Stimulated activated naive CD8-positive, alpha-beta T cell treated with anti-CD3 and anti-CD28 coated beads, Interleukin-15, Interleukin-2, amounts not matched to agents 100 ng/mL and 50 ng/mL, for 24 hours (primary cell): ENCODE measurements around the gene RARG.
A peak's percentile ranks its signal among the peaks of the same experiment; 100 is the strongest.

ENCODE experiments used
- H3K27ac Mint-ChIP-seq: one replicate; pipeline ENCODE4 v1.8.0; 2021; ENCODE audit warnings: mild to moderate bottlenecking, mixed read lengths
- H3K27me3 Mint-ChIP-seq: one replicate; pipeline ENCODE4 v1.8.0; 2021; ENCODE audit warnings: mixed read lengths
- H3K36me3 Mint-ChIP-seq: one replicate; pipeline ENCODE4 v1.8.0; 2021; ENCODE audit warnings: low read depth, mixed read lengths
- H3K4me1 Mint-ChIP-seq: one replicate; pipeline ENCODE4 v1.8.0; 2021; ENCODE audit warnings: low read depth, mixed read lengths
- H3K4me3 Mint-ChIP-seq: one replicate; pipeline ENCODE4 v1.8.0; 2021; ENCODE audit warnings: mild to moderate bottlenecking, mixed read lengths
- H3K9me3 Mint-ChIP-seq: one replicate; pipeline ENCODE4 v1.8.0; 2021; ENCODE audit warnings: mixed read lengths

The RARG gene

GRCh38 chr12:53221203-53222080 lies 10.6 kb downstream of the RARG start:
- H3K36me3 Mint-ChIP-seq = peaks cover 5% of the 10 kb centered on the region
- H3K4me3 Mint-ChIP-seq = peak overlapping the region; percentile 83
- peaks cover 82% of the 10 kb centered on the region for H3K4me1 Mint-ChIP-seq

GRCh38 chr12:53220694-53221202 lies 11.3 kb downstream of the RARG start:
- H3K9me3 Mint-ChIP-seq = no peaks in the 10 kb centered on the region
- no peaks in the 10 kb centered on the region for H3K27me3 Mint-ChIP-seq
- peaks cover 85% of the 10 kb centered on the region for H3K4me1 Mint-ChIP-seq
- peak overlapping the region; percentile 93 for H3K27ac Mint-ChIP-seq
- peaks cover 5% of the 10 kb centered on the region for H3K36me3 Mint-ChIP-seq
- peak overlapping the region; percentile 83 for H3K4me3 Mint-ChIP-seq

More at GRCh38 chr12:53221203-53222080, 10.6 kb downstream of the RARG start:
- H3K27ac Mint-ChIP-seq = peak overlapping the region; percentile 93
- H3K9me3 Mint-ChIP-seq = no peaks in the 10 kb centered on the region
- no peaks in the 10 kb centered on the region for H3K27me3 Mint-ChIP-seq

- Mint-ChIP-seq H3K36me3 (peaks cover 5% of the 10 kb centered on the region), H3K4me1 (peaks cover 85% of the 10 kb centered on the region), H3K27me3 (no peaks in the 10 kb centered on the region), H3K27ac (peak overlapping the region; percentile 99), H3K9me3 (no peaks in the 10 kb centered on the region), H3K4me3 (peak overlapping the region; percentile 96)
These were observed 11.9 kb downstream of the RARG start for GRCh38 chr12:53219956-53220693.

- Mint-ChIP-seq H3K4me3 (peak overlapping the region; percentile 96), H3K36me3 (peaks cover 5% of the 10 kb centered on the region), H3K4me1 (peaks cover 83% of the 10 kb centered on the region), H3K27ac (peak overlapping the region; percentile 99), H3K27me3 (no peaks in the 10 kb centered on the region), H3K9me3 (no peaks in the 10 kb centered on the region)
These were observed 12.6 kb downstream of the RARG start for GRCh38 chr12:53219292-53219955.

- Mint-ChIP-seq H3K27ac (peak overlapping the region; percentile 99), H3K9me3 (no peaks in the 10 kb centered on the region), H3K36me3 (peaks cover 7% of the 10 kb centered on the region), H3K4me1 (peaks cover 83% of the 10 kb centered on the region), H3K4me3 (peak overlapping the region; percentile 96), H3K27me3 (no peaks in the 10 kb centered on the region)
These were observed 13.3 kb downstream of the RARG start for GRCh38 chr12:53218551-53219291.

- no peaks in the 10 kb centered on the region for H3K27me3 Mint-ChIP-seq
- H3K9me3 Mint-ChIP-seq = no peaks in the 10 kb centered on the region
- H3K27ac Mint-ChIP-seq = peak overlapping the region; percentile 94
- peaks cover 15% of the 10 kb centered on the region for H3K36me3 Mint-ChIP-seq
- H3K4me1 Mint-ChIP-seq = peaks cover 83% of the 10 kb centered on the region
- peak overlapping the region; percentile 96 for H3K4me3 Mint-ChIP-seq
These were observed 14.1 kb downstream of the RARG start for GRCh38 chr12:53217931-53218307.

GRCh38 chr12:53217051-53217930 lies 14.7 kb downstream of the RARG start:
- Mint-ChIP-seq H3K27me3 (no peaks in the 10 kb centered on the region), H3K27ac (peak overlapping the region; percentile 94), H3K9me3 (no peaks in the 10 kb centered on the region), H3K36me3 (peaks cover 21% of the 10 kb centered on the region), H3K4me1 (peaks cover 79% of the 10 kb centered on the region), H3K4me3 (peak overlapping the region; percentile 96)

GRCh38 chr12:53215497-53215896 lies 16.5 kb downstream of the RARG start:
- Mint-ChIP-seq H3K4me1 (peaks cover 76% of the 10 kb centered on the region), H3K27ac (no peak overlapping the region), H3K27me3 (no peaks in the 10 kb centered on the region), H3K9me3 (no peaks in the 10 kb centered on the region), H3K36me3 (peaks cover 21% of the 10 kb centered on the region), H3K4me3 (no peak overlapping the region)

- H3K36me3 Mint-ChIP-seq = peaks cover 21% of the 10 kb centered on the region
- no peak overlapping the region for H3K27ac Mint-ChIP-seq
- H3K4me3 Mint-ChIP-seq = no peak overlapping the region
- peaks cover 78% of the 10 kb centered on the region for H3K4me1 Mint-ChIP-seq
- no peaks in the 10 kb centered on the region for H3K9me3 Mint-ChIP-seq
- H3K27me3 Mint-ChIP-seq = no peaks in the 10 kb centered on the region
These were observed 17.1 kb downstream of the RARG start for GRCh38 chr12:53214687-53215455.

- H3K27ac Mint-ChIP-seq = no peak overlapping the region
- H3K36me3 Mint-ChIP-seq = peaks cover 19% of the 10 kb centered on the region
- H3K27me3 Mint-ChIP-seq = no peaks in the 10 kb centered on the region
- H3K4me1 Mint-ChIP-seq = peaks cover 78% of the 10 kb centered on the region
- no peak overlapping the region for H3K4me3 Mint-ChIP-seq
- H3K9me3 Mint-ChIP-seq = no peaks in the 10 kb centered on the region
These were observed 17.8 kb downstream of the RARG start for GRCh38 chr12:53214221-53214620.

GRCh38 chr12:53213348-53213747 lies 18.7 kb downstream of the RARG start:
- H3K36me3 Mint-ChIP-seq = peaks cover 20% of the 10 kb centered on the region
- H3K27me3 Mint-ChIP-seq = no peaks in the 10 kb centered on the region
- peaks cover 80% of the 10 kb centered on the region for H3K4me1 Mint-ChIP-seq
- no peak overlapping the region for H3K4me3 Mint-ChIP-seq
- no peak overlapping the region for H3K27ac Mint-ChIP-seq
- no peaks in the 10 kb centered on the region for H3K9me3 Mint-ChIP-seq

- no peaks in the 10 kb centered on the region for H3K9me3 Mint-ChIP-seq
- no peak overlapping the region for H3K27ac Mint-ChIP-seq
- H3K4me1 Mint-ChIP-seq = peaks cover 80% of the 10 kb centered on the region
- H3K4me3 Mint-ChIP-seq = no peak overlapping the region
- H3K27me3 Mint-ChIP-seq = no peaks in the 10 kb centered on the region
- peaks cover 20% of the 10 kb centered on the region for H3K36me3 Mint-ChIP-seq
These were observed 19.1 kb downstream of the RARG start for GRCh38 chr12:53212931-53213330.
